GM23248 (cell line): ENCODE data around the gene ARFGAP1.

ENCODE experiments used
- EZH2 ChIP-seq: fragments of 200-600 bp; sonication (generic); IDR thresholded peaks from 2 replicates; pipeline ENCODE4 v1.6.1; 2018; ENCODE audit warnings: antibody characterized with exemption, mild to moderate bottlenecking; ENCODE audit not compliant: insufficient read depth, poor library complexity, severe bottlenecking
- EZH2phosphoT487 ChIP-seq: fragments of 200-600 bp; sonication (generic); IDR thresholded peaks from 2 replicates; pipeline ENCODE4 v1.6.1; 2018; ENCODE audit warnings: antibody characterized with exemption, moderate library complexity, mild to moderate bottlenecking, low read depth; ENCODE audit not compliant: insufficient read depth

DNA sequence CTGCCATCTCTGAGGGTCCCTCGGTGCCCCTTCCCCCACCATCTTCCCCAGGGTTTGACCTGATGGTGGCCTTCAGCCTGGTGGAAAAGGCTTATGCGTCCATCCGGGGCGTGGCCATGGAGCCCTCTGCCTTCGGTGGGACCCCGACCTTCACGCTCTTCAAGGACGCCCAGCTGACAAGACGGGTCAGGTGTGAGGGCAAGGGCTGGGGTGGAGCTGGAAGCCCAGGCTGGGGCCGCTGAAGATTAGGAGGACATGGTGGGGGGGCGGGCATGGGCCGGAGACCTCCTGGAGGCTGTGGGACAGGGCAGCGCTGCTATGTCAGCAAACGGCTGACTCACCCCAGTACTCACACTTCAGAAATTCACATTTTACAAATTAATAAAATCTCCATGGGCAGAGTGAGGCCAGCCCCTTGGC, 43.9 kb downstream of the ARFGAP1 start:
- no peak for TF ChIP-seq EZH2
- TF ChIP-seq EZH2phosphoT487 = no peak
